ENCODE measurements around the gene CLIP3.

DNA sequence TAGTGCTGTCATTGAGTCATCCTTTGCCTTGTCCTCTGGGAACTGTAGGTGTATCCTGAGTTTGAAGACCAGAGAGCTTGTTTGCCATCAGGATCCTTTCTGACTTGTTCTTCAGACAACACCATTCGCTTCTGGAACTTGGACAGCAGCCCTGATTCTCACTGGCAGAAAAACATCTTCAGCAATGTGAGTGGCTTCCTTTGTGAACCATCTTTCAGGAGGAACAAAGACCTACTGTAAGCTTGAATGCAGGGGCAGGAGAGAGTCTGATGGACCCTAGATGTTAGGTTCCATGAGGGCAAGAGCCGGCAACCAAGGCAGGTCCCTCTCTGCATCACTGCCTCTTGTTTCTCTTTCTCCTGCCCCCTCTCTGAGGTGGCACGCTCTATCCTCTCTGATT is 48.7 kb upstream of the CLIP3 start:
- TF ChIP-seq, protein P1, sequence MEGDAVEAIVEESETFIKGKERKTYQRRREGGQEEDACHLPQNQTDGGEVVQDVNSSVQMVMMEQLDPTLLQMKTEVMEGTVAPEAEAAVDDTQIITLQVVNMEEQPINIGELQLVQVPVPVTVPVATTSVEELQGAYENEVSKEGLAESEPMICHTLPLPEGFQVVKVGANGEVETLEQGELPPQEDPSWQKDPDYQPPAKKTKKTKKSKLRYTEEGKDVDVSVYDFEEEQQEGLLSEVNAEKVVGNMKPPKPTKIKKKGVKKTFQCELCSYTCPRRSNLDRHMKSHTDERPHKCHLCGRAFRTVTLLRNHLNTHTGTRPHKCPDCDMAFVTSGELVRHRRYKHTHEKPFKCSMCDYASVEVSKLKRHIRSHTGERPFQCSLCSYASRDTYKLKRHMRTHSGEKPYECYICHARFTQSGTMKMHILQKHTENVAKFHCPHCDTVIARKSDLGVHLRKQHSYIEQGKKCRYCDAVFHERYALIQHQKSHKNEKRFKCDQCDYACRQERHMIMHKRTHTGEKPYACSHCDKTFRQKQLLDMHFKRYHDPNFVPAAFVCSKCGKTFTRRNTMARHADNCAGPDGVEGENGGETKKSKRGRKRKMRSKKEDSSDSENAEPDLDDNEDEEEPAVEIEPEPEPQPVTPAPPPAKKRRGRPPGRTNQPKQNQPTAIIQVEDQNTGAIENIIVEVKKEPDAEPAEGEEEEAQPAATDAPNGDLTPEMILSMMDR (IDR thresholded peaks at IDR 0.05): no peak
- TF ChIP-seq POLR2AphosphoS5 (IDR thresholded peaks at IDR 0.05) (no peak), POLR2A (IDR thresholded peaks at IDR 0.05) (no peak)

Measured in stomach (tissue), 4 donors.